Stimulated activated naive CD8-positive, alpha-beta T cell treated with anti-CD3 and anti-CD28 coated beads, Interleukin-15, Interleukin-2, amounts not matched to agents 100 U/mL and 50 U/mL, for 24 hours (primary cell): ENCODE data around the gene FBXL16.

Experiments used
- ATAC-seq: fragments of 150-1000 bp; cut with Tn5 transposase; one replicate; pipeline ENCODE4 v1.10.0; 2021
- DNase-seq: peaks from one replicate; pipeline ENCODE4 v3.0.0; 2021

FBXL16 gene

GRCh38 chr16:676565-676902 is 29.1 kb downstream of the FBXL16 start:
- ATAC-seq (no peak), DNase-seq (no peak)

- DNase-seq (no peak), ATAC-seq (no peak)
These were observed 29.6 kb downstream of the FBXL16 start for GRCh38 chr16:675884-676564.

GRCh38 chr16:674968-675883 is 30.4 kb downstream of the FBXL16 start, which contains the start of gene RHBDL1:
Gene RHBDL1, plus strand, starts transcription at chr16:675671. Its CDS starts 120 bp downstream, at chr16:675791.
- no peak for DNase-seq

GRCh38 chr16:674214-674881 is 31.3 kb downstream of the FBXL16 start:
- no peak for ATAC-seq

More at GRCh38 chr16:674968-675883, 30.4 kb downstream of the FBXL16 start, which contains the start of gene RHBDL1:
- ATAC-seq: no peak

GRCh38 chr16:673399-673991 is 32.1 kb downstream of the FBXL16 start:
- DNase-seq (no peak), ATAC-seq (no peak)

More at GRCh38 chr16:674214-674881, 31.3 kb downstream of the FBXL16 start:
- no peak for DNase-seq

- ATAC-seq (no peak), DNase-seq (no peak)
These were observed 32.8 kb downstream of the FBXL16 start for GRCh38 chr16:672851-673250.

GRCh38 chr16:672371-672770 is 33.2 kb downstream of the FBXL16 start:
- ATAC-seq (no peak), DNase-seq (no peak)

- no peak for DNase-seq
These were observed 34.1 kb downstream of the FBXL16 start for GRCh38 chr16:671353-672131.

GRCh38 chr16:670485-671352 is 34.9 kb downstream of the FBXL16 start:
- no peak for DNase-seq
- no peak for ATAC-seq

More at GRCh38 chr16:671353-672131, 34.1 kb downstream of the FBXL16 start:
- no peak for ATAC-seq

GRCh38 chr16:669666-670065 is 35.9 kb downstream of the FBXL16 start:
- no peak for ATAC-seq
- no peak for DNase-seq

GRCh38 chr16:668519-669171 is 37.0 kb downstream of the FBXL16 start:
- ATAC-seq (no peak), DNase-seq (no peak)

GRCh38 chr16:667780-668518 is 37.7 kb downstream of the FBXL16 start, which contains the start of gene RHOT2:
Gene RHOT2, plus strand, starts transcription at chr16:668132. Its CDS starts 68 bp downstream, at chr16:668200.
- peak; percentile 95 for ATAC-seq
- peak; percentile 97 for DNase-seq

GRCh38 chr16:667113-667779 is 38.4 kb downstream of the FBXL16 start:
- DNase-seq: no peak
- no peak for ATAC-seq

- no peak for DNase-seq
- ATAC-seq: no peak
These were observed 39.0 kb downstream of the FBXL16 start for GRCh38 chr16:666572-666971.

GRCh38 chr16:662597-662996 is 43.0 kb downstream of the FBXL16 start:
- ATAC-seq (no peak), DNase-seq (no peak)

- ATAC-seq (no peak), DNase-seq (no peak)
These were observed 43.5 kb downstream of the FBXL16 start for GRCh38 chr16:662095-662494.

- DNase-seq (no peak), ATAC-seq (no peak)
These were observed 44.3 kb downstream of the FBXL16 start for GRCh38 chr16:661184-661821.
